Measurements from ENCODE around the gene PGAM5.

The PGAM5 gene

DNA sequence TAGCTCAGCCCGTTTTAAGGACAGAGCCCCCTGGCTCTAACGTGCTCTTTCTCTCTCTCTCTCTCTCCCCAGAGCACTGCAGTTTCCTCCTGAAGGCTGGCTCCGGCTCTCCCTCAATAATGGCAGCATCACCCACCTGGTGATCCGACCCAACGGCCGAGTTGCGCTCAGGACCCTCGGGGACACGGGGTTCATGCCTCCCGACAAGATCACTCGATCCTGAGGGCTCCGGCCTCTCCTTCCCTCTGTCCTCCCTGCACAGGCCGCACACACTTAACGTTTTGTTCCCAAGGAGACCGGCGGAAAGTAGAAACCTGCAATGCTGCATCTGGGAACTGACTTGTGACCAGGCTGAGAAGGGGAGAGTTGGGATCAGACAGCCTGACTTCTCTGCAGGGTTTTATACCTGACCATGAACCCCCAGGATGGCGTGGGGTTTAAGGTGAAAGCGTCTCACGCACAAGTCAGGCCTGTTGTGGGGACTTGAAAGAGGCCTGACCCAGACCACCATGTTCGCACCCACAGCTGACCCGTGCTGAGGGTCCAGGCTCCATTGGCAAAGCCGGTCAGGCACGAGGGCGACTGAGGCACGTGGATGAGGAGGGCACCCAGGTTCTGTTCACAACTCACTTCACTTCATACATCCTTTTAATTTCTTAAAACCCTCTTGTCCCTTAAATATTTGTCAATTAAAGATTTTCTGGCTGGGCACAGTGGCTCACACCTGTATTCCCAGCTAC, 10.1 kb downstream of the PGAM5 start:
- DNase-seq (ENCODE audit: low read depth in 2 of 2): no peak

- DNase-seq (ENCODE audit: low read depth in 2 of 2): no peak
Observed at GRCh38 chr12:132723015-132723763, 12.5 kb downstream of the PGAM5 start.

- DNase-seq (ENCODE audit: low read depth in 2 of 2): no peak
Observed at GRCh38 chr12:132723764-132724140, 13.1 kb downstream of the PGAM5 start.

GRCh38 chr12:132724506-132725241, 14.0 kb downstream of the PGAM5 start:
- DNase-seq (ENCODE audit: low read depth in 2 of 2): no peak

- DNase-seq (ENCODE audit: low read depth in 2 of 2): no peak
Observed at GRCh38 chr12:132726386-132726785, 15.7 kb downstream of the PGAM5 start.

- DNase-seq (ENCODE audit: low read depth in 2 of 2): no peak
Observed at GRCh38 chr12:132727091-132727794, 16.6 kb downstream of the PGAM5 start.

DNA sequence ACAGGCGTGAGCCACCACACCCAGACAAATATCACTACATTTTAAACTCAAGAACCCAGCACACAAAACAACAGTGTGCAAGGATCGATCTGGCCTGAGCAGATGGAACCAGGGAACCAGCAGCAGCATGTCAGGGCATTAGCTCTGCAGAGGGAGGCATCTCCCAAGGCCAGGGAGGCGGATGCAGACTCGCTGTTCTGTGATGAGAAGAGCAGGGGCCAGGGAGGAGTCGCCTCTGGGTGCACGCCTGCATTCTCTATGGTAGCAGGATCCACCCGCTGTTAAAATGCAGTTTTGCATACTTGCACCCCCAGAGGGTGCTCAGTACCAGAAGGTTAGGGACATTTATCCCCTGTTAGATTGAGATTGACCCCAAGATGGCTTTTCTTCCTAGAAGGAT, 17.9 kb downstream of the PGAM5 start:
- DNase-seq (ENCODE audit: low read depth in 2 of 2): no peak

- no peak for DNase-seq (ENCODE audit: low read depth in 2 of 2)
Observed at GRCh38 chr12:132729541-132730320, 19.1 kb downstream of the PGAM5 start.

- no peak for DNase-seq (ENCODE audit: low read depth in 2 of 2)
Observed at GRCh38 chr12:132730353-132730752, 19.7 kb downstream of the PGAM5 start.

- no peak for DNase-seq (ENCODE audit: low read depth in 2 of 2)
Observed at GRCh38 chr12:132731574-132731973, 20.9 kb downstream of the PGAM5 start.

DNA sequence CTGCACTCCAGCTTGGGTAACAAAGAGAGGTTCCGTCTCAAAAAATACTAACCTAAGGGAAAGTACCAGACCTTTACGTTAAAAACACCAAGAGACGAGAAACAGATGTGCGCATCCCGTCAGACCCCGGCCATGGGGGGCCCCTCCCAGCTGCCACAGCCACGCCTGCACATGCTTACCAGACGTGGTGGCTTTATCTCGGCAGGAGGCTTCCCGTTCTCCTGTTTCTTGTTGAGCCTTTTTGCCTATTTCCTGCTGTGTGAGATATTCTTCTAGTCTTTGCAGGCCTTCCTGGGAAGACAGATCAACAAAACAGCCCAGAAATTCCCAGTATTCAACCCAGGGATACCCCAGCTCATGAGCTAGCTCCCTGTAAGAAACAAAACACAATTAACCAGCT, 23.6 kb downstream of the PGAM5 start:
- no peak for DNase-seq (ENCODE audit: low read depth in 2 of 2)

GRCh38 chr12:132735496-132735895, 24.9 kb downstream of the PGAM5 start:
- DNase-seq (ENCODE audit: low read depth in 2 of 2): no peak

GRCh38 chr12:132736378-132736777, 25.7 kb downstream of the PGAM5 start:
- no peak for DNase-seq (ENCODE audit: low read depth in 2 of 2)

DNA sequence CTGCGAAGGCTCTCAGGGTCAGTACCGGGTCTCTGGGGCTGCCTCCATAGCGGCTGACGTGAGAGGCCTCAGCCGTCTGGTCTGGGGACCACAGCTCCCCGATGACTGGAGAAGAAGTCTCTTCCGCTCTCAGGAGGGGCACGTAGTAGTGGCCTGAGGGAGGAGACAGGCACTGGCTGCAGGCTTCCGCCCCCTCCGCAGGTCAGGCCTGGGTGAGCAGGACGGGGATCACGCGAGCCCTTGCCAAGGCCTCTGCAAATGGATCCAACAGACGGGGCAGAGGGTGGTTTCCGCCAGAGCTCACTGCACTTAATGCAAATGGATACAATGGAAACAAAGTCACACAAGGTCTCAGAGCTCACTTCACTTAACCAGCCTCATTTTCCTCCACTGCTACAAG, 26.3 kb downstream of the PGAM5 start:
- DNase-seq (ENCODE audit: low read depth in 2 of 2): no peak

DNA sequence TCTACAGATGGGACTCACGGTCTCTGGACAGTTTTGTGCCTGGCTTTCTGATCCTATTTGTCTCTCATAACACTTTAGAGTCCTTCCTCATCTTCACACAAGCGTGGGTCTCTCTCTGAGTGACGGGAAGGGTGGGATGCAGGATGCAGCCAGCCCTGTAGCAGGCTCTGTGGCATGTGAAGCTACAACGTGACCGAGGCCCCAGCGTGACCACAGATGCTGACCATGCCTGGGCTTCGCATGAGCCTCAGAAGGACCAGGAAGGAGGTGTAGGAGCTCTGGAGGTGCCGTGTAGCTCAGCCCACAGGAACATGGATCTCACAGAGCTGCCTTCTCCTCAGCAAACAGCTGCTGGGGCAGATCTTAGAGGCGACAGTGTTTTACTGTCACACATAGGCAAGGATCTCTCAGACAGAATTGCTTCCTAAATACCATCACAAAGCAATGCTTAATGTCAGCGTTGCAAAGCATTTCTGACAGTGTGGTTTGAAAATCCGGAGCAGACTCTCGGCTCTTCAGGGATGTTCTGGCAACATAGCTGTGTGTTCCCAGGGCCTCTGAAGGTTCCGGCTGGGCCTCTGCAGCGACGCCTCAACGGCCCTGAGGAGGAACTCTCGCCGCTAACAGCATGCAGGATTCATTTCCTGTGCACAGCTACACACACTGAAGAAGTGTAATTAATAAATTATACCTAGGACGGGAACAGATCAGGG, 29.1 kb downstream of the PGAM5 start:
- no peak for DNase-seq (ENCODE audit: low read depth in 2 of 2)

- DNase-seq (ENCODE audit: low read depth in 2 of 2): no peak
Observed at GRCh38 chr12:132740313-132740646, 29.6 kb downstream of the PGAM5 start.

- DNase-seq (ENCODE audit: low read depth in 2 of 2): no peak
Observed at GRCh38 chr12:132740652-132741051, 30.0 kb downstream of the PGAM5 start.

DNA sequence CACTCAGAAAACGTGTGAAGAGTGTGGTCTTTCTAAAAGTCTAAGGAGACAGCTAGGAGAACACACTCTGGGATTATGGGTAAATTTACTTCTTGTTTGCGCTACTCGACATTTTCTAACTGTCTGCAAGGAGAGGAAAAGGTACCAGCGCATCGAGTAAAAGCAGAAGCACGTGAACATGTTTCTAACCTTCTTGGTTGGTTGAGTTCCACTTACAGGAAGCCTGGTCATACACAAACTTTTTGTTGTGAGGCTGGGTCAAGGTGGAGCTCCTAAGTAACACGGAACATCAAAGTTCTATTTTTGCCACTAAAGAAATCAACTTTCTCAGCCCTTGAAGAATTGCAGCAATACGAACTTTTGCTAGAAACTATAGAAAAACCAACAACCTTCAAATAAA, 31.0 kb downstream of the PGAM5 start:
- DNase-seq (ENCODE audit: low read depth in 2 of 2): no peak

- no peak for DNase-seq (ENCODE audit: low read depth in 2 of 2)
Observed at GRCh38 chr12:132743831-132744230, 33.2 kb downstream of the PGAM5 start.

- no peak for DNase-seq (ENCODE audit: low read depth in 2 of 2)
Observed at GRCh38 chr12:132746613-132747012, 36.0 kb downstream of the PGAM5 start.

DNA sequence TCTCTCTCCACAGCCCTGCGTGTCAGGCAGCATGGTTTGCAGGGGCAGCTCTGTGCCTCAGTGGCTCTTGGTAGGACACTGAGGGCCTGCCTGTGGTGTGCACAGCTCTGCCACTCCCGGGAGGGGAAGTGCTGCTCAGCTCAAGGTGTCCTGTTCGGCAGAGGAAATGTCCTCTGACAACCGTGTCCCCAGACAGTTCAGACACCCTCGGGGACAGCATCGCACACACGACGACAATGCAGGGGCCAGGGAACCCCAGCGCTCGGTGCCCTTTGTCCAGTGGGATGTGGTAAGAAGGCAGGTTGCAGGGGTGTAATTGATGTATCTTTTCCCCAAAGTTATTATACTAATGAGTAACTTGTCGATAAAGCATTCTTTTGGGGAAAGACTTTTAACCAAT, 36.8 kb downstream of the PGAM5 start:
- DNase-seq (ENCODE audit: low read depth in 2 of 2): no peak
